K562 (cell line): ENCODE measurements around the gene SEPHS2. TPM values are rescaled to one million over a fixed set of nuclear protein-coding genes. Genes with fewer than 3 reads are reported as not detected.
A peak's percentile ranks its signal among the peaks of the same experiment; 100 is the strongest.

Experiments
- C11orf30 ChIP-seq: fragments of 450-650 bp; IDR thresholded peaks from 2 replicates; pipeline ENCODE4 v1.6.1; 2016; ENCODE audit warnings: low read depth, mild to moderate bottlenecking
- CBX8 ChIP-seq: fragments of 200-600 bp; sonication (generic); IDR thresholded peaks from 2 replicates; pipeline ENCODE4 v1.6.1; 2012; ENCODE audit warnings: borderline replicate concordance, mixed run types, low read depth, mild to moderate bottlenecking, moderate library complexity, mixed read lengths, low read length, control low read depth, inconsistent platforms; ENCODE audit not compliant: poor library complexity, severe bottlenecking; ENCODE audit errors: extremely low read depth
- DEAF1 ChIP-seq: fragments of 450-650 bp; formaldehyde crosslinking; IDR thresholded peaks from 2 replicates; pipeline ENCODE4 v1.4.0; 2020; ENCODE audit warnings: mild to moderate bottlenecking, moderate library complexity
- E2F4 ChIP-seq: sonication (generic); formaldehyde crosslinking; IDR thresholded peaks from 2 replicates; pipeline ENCODE4 v1.8.0; 2022; ENCODE audit warnings: mild to moderate bottlenecking, low read depth, missing genetic modification reagents
- HDAC1 ChIP-seq, 2 experiments: fragments of 450-650 bp; IDR thresholded peaks; 2 replicates each; pipeline ENCODE4 v1.6.1; 2016 to 2017; ENCODE audit warnings: inconsistent platforms in 1 of 2, mild to moderate bottlenecking in 1 of 2, moderate library complexity in 1 of 2
- HMBOX1 ChIP-seq: sonication (generic); IDR thresholded peaks from 2 replicates; pipeline ENCODE4 v1.6.1; 2016
- HOMEZ ChIP-seq: fragments of 250-450 bp; sonication (Bioruptor Pico); IDR thresholded peaks from 2 replicates; pipeline ENCODE4 v1.4.0; 2020; ENCODE audit warnings: mild to moderate bottlenecking, moderate library complexity
- KDM4B ChIP-seq, 2 experiments: fragments of 450-650 bp in 1 of 2; sonication (generic) in 1 of 2; IDR thresholded peaks; 2 replicates each; pipeline ENCODE4 v1.6.1; 2016 to 2017; ENCODE audit warnings: borderline replicate concordance in 2 of 2, antibody characterized with exemption in 1 of 2, low read depth in 1 of 2, mild to moderate bottlenecking in 1 of 2
- MBD2 ChIP-seq: sonication (generic); IDR thresholded peaks from 2 replicates; pipeline ENCODE4 v1.6.1; 2016; ENCODE audit warnings: low read depth, borderline replicate concordance
- MEF2A ChIP-seq: IDR thresholded peaks from 2 replicates; pipeline ENCODE4 v1.6.1; 2011; ENCODE audit warnings: low read depth, mild to moderate bottlenecking, low read length, moderate library complexity; ENCODE audit not compliant: control insufficient read depth
- MEIS2 ChIP-seq: fragments of 450-650 bp; IDR thresholded peaks from 2 replicates; pipeline ENCODE4 v1.6.1; 2014; ENCODE audit warnings: mild to moderate bottlenecking; ENCODE audit not compliant: partially characterized antibody
- NFXL1 ChIP-seq: fragments of 450-650 bp; formaldehyde crosslinking; IDR thresholded peaks from 2 replicates; pipeline ENCODE4 v1.4.0; 2021; ENCODE audit warnings: mild to moderate bottlenecking
- POLR2A ChIP-seq: fragments of 450-650 bp; conservative IDR thresholded peaks from 2 replicates; pipeline ENCODE4 v1.6.1; 2016
- POLR2G ChIP-seq: fragments of 200-400 bp; formaldehyde crosslinking; IDR thresholded peaks from 2 replicates; pipeline ENCODE4 v1.6.1; 2017; ENCODE audit warnings: low read depth, mild to moderate bottlenecking, antibody characterized with exemption, low read length, moderate library complexity
- RAD51 ChIP-seq: fragments of 450-650 bp; IDR thresholded peaks from 2 replicates; pipeline ENCODE4 v1.7.1; 2016; ENCODE audit warnings: low read depth, mild to moderate bottlenecking, borderline replicate concordance
- RB1 ChIP-seq: fragments of 450-650 bp; IDR thresholded peaks from 2 replicates; pipeline ENCODE4 v1.6.1; 2017; ENCODE audit warnings: low read depth, mild to moderate bottlenecking
- RBM39 ChIP-seq: fragments of 200-400 bp; formaldehyde crosslinking; optimal IDR thresholded peaks from 2 replicates; pipeline ENCODE3; 2018; ENCODE audit warnings: low read depth, low read length
- SIX5 ChIP-seq, 2 experiments: IDR thresholded peaks; 2 replicates each; pipeline ENCODE4 v1.6.1; 2011; ENCODE audit warnings: low read length in 2 of 2, borderline replicate concordance in 1 of 2, low read depth in 1 of 2, mild to moderate bottlenecking in 1 of 2, moderate library complexity in 1 of 2; ENCODE audit not compliant: insufficient read depth in 1 of 2
- SP2 ChIP-seq: IDR thresholded peaks from 2 replicates; pipeline ENCODE4 v1.6.1; 2011; ENCODE audit warnings: mild to moderate bottlenecking, low read depth, low read length, moderate library complexity; ENCODE audit not compliant: poor library complexity, severe bottlenecking; ENCODE audit errors: extremely low read depth
- TCFL5 ChIP-seq: fragments of 250-450 bp; sonication (Bioruptor Pico); conservative IDR thresholded peaks from 2 replicates; pipeline ENCODE4 v1.6.1; 2021; ENCODE audit warnings: mild to moderate bottlenecking, moderate library complexity, matching md5 sums
- ZBTB1 ChIP-seq: sonication (generic); formaldehyde crosslinking; IDR thresholded peaks from 2 replicates; pipeline ENCODE4 v1.8.1; 2023; ENCODE audit warnings: missing genetic modification reagents, low read depth, mild to moderate bottlenecking, borderline replicate concordance
- ZNF263 ChIP-seq: sonication (generic); formaldehyde crosslinking; IDR thresholded peaks from 2 replicates; pipeline ENCODE4 v1.8.0; 2022; ENCODE audit warnings: mild to moderate bottlenecking, missing genetic modification reagents, borderline replicate concordance
- ZNF589 ChIP-seq: fragments of 200-800 bp; sonication (Bioruptor generic); IDR thresholded peaks from 2 replicates; pipeline ENCODE4 v1.6.1; 2016; ENCODE audit warnings: low read depth, missing genetic modification characterization, missing compliant biosample characterization
- polyA plus RNA-seq, 8 experiments: library from polyadenylated mRNA; depleted of rRNA in 4 of 8; stranded (reverse) in 5 of 8; unstranded in 3 of 8; fragments of >200 nt; fragmentation: Nextera tagmentation in 2 of 8; fragmentation: Illumina TruSeq in 1 of 8; extraction: Ambion mirVana in 2 of 8; extraction: Trizol in 1 of 8; gene quantifications; 2 replicates each; pipeline versions ENCODE4 v1.2.1 to v1.2.3, GENCODE V29; 2011 to 2014; ENCODE audit warnings: inconsistent platforms in 1 of 8, missing spikeins in 1 of 8
- total RNA-seq, 7 experiments: library from RNA; depleted of rRNA in 6 of 7; stranded (reverse); fragments of >200 nt in 6 of 7; fragmentation: Illumina TruSeq in 2 of 7; extraction: Trizol in 2 of 7; gene quantifications; 2 replicates each; pipeline versions ENCODE4 v1.2.1 to v1.2.3, GENCODE V29; 2011 to 2021; ENCODE audit warnings: low replicate concordance in 1 of 7

The SEPHS2 gene
- total and polyA plus RNA-seq, 9 of the 15 experiments (the other 6 are each of a cell fraction or from before 2014, with no cell fraction given) = 20.9 to 90.6 (median 43.4) TPM

GRCh38 chr16:30407102-30407803, 38.4 kb downstream of the SEPHS2 start, which contains the start of gene ZNF771 (continued):
- no peak for TF ChIP-seq HOMEZ (CRISPR knock-in tag)
- no peak for TF ChIP-seq TCFL5 (CRISPR knock-in tag)
- peak; percentile 79 for TF ChIP-seq C11orf30
- no peak for TF ChIP-seq RBM39
- TF ChIP-seq RB1 = peak; percentile 61
- TF ChIP-seq MEIS2 = no peak
- TF ChIP-seq ZBTB1 (CRISPR knock-in tag) = no peak
- TF ChIP-seq ZNF263 = no peak
- no peak for TF ChIP-seq NFXL1 (CRISPR knock-in tag)
- peak; percentile 85 for TF ChIP-seq RAD51
- TF ChIP-seq E2F4 = peak; percentile 55; the same call in 1 of the 2 replicates
- TF ChIP-seq HMBOX1 = no peak
- no peak for TF ChIP-seq KDM4B (IDR thresholded peaks at IDR 0.05; ENCODE audit: borderline replicate concordance in 2 of 2, low read depth in 1 of 2)
- TF ChIP-seq POLR2A = peak; percentile 93
- TF ChIP-seq SP2 = no peak
- TF ChIP-seq SIX5 (IDR thresholded peaks at IDR 0.05; ENCODE audit: borderline replicate concordance in 1 of 2, insufficient read depth in 1 of 2, low read depth in 1 of 2, low read length in 2 of 2) = no peak
- peak; percentile 46; the same call in 1 of the 2 replicates for TF ChIP-seq MBD2
- TF ChIP-seq HDAC1 (IDR thresholded peaks at IDR 0.05) = peak in 1 of 2 experiments; percentile 99; a peak in 2 of 4 replicates
- no peak for TF ChIP-seq ZNF589 (CRISPR knock-in tag)
- peak; percentile 88 for TF ChIP-seq POLR2G
- TF ChIP-seq CBX8 = no peak
- TF ChIP-seq DEAF1 = no peak
- no peak for TF ChIP-seq MEF2A
